K562 (cell line): Measurements from ENCODE around the gene ZFAND6. TPM values are rescaled to one million over a fixed set of nuclear protein-coding genes. Genes with fewer than 3 reads are reported as not detected.

ENCODE experiments used
- ATAC-seq: fragments of 200-7000 bp; cut with Tn5 transposase; 3 replicates; pipeline ENCODE4 v1.9.1; 2020; ENCODE audit warnings: moderate library complexity
- BruUV-seq: library from RNA; stranded (reverse); fragments of 400-500 nt; replicated peaks from 2 replicates; lab custom pipeline; 2021; lab: Mats Ljungman, UMichigan
- CTCF ChIA-PET: fragments of 300-600 bp; formaldehyde crosslinking; extraction: SDS; loops from one replicate; lab custom pipeline; 2021; ENCODE audit warnings: low intra/inter-chr PET ratio; lab: Yijun Ruan, JAX
- POLR2A ChIA-PET: fragments of 300-600, 350-650 bp; sonication (Branson Sonifier 250); formaldehyde crosslinking; extraction: SDS; loops from one replicate; lab custom pipeline; 2021; ENCODE audit warnings: antibody characterized with exemption, inconsistent platforms; lab: Yijun Ruan, JAX
- DNase-seq, 4 experiments: peaks; one replicate each; pipeline versions ENCODE4 v3.0.0 to v3.0.0-alpha.2; 2011 to 2018; ENCODE audit warnings: low spot score in 3 of 4, mixed read lengths in 3 of 4; ENCODE audit errors: extremely low read depth in 1 of 4
- FAIRE-seq: peaks from 2 replicates; lab custom pipeline; 2011; peaks lifted over from hg19 to GRCh38; lab: Jason Lieb, UNC
- H2AFZ ChIP-seq: 2 replicates; pipeline ENCODE4 v1.6.0; 2011; ENCODE audit warnings: low read depth, low read length, control low read depth, inconsistent platforms
- H3K27ac ChIP-seq: fragments of 200-600 bp; 3 replicates; pipeline ENCODE4 v1.8.0; 2011; ENCODE audit warnings: low read depth, mild to moderate bottlenecking, control low read depth, inconsistent platforms, low read length, moderate library complexity, mixed read lengths; ENCODE audit errors: extremely low read depth
- H3K27me3 ChIP-seq, 2 experiments: fragments of 300-600 bp in 1 of 2; 2 replicates in 1 of 2; 3 replicates in 1 of 2; pipeline versions ENCODE4 v1.6.0 to v1.8.0; 2011; ENCODE audit warnings: inconsistent platforms in 2 of 2, low read length in 2 of 2, mild to moderate bottlenecking in 1 of 2, mixed read lengths in 1 of 2, moderate library complexity in 1 of 2; ENCODE audit not compliant: control insufficient read depth in 2 of 2, insufficient read depth in 2 of 2
- H3K36me3 ChIP-seq: fragments of 300-600 bp; 3 replicates; pipeline ENCODE4 v1.8.0; 2011; ENCODE audit warnings: mild to moderate bottlenecking, low read length, inconsistent platforms; ENCODE audit not compliant: control insufficient read depth, insufficient read depth
- H3K4me1 ChIP-seq, 2 experiments: fragments of 200-600 bp in 1 of 2; replicated peaks in 1 of 2; 2 replicates in 1 of 2; 3 replicates in 1 of 2; pipeline versions ENCODE4 v1.5.1 to v1.8.0; 2011; ENCODE audit warnings: inconsistent platforms in 2 of 2, low read length in 2 of 2, mild to moderate bottlenecking in 1 of 2, mixed read lengths in 1 of 2, moderate library complexity in 1 of 2; ENCODE audit not compliant: control insufficient read depth in 2 of 2, insufficient read depth in 2 of 2
- H3K4me2 ChIP-seq: 2 replicates; pipeline ENCODE4 v1.6.1; 2011; ENCODE audit warnings: low read length, control low read depth, inconsistent platforms, mixed read lengths; ENCODE audit not compliant: insufficient read depth
- H3K4me3 ChIP-seq: fragments of 200-600 bp; sonication (generic), shearing (Covaris generic); 2 replicates; pipeline ENCODE4 v1.5.1; 2016; ENCODE audit warnings: control low read depth, inconsistent platforms
- H3K79me2 ChIP-seq: fragments of 200-600 bp; 3 replicates; pipeline ENCODE4 v1.8.0; 2011; ENCODE audit warnings: low read length, inconsistent platforms; ENCODE audit not compliant: control insufficient read depth, insufficient read depth
- H3K9ac ChIP-seq, 2 experiments: 2 replicates each; pipeline versions ENCODE4 v1.6.0 to v1.6.1; 2011; ENCODE audit warnings: low read depth in 2 of 2, low read length in 2 of 2, control low read depth in 1 of 2, inconsistent platforms in 1 of 2, mild to moderate bottlenecking in 1 of 2, mixed read lengths in 1 of 2; ENCODE audit not compliant: insufficient read depth in 1 of 2
- H3K9me1 ChIP-seq: one replicate; pipeline ENCODE4 v1.6.0; 2011; ENCODE audit warnings: inconsistent platforms, mild to moderate bottlenecking, low read length, moderate library complexity; ENCODE audit not compliant: control insufficient read depth, insufficient read depth
- H3K9me3 ChIP-seq: replicated peaks from 2 replicates; pipeline ENCODE4 v1.5.1; 2011; ENCODE audit warnings: low read depth, low read length, inconsistent platforms; ENCODE audit not compliant: control insufficient read depth, insufficient read depth
- H4K20me1 ChIP-seq: replicated peaks from 2 replicates; pipeline ENCODE4 v1.6.1; 2011; ENCODE audit warnings: low read length, inconsistent platforms, mixed read lengths; ENCODE audit not compliant: control insufficient read depth, insufficient read depth
- CREB3L1 ChIP-seq: fragments of 450-650 bp; IDR thresholded peaks from 2 replicates; pipeline ENCODE4 v1.6.1; 2014; ENCODE audit warnings: low read depth, mild to moderate bottlenecking, moderate library complexity, borderline replicate concordance
- ELF1 ChIP-seq: fragments of 200-800 bp; sonication (Bioruptor generic); IDR thresholded peaks from 2 replicates; pipeline ENCODE4 v1.6.1; 2016; ENCODE audit warnings: missing genetic modification characterization, missing compliant biosample characterization
- GTF2A2 ChIP-seq: IDR thresholded peaks from 2 replicates; pipeline ENCODE4 v1.6.1; 2016; ENCODE audit warnings: mild to moderate bottlenecking, missing genetic modification characterization, missing compliant biosample characterization
- KAT8 ChIP-seq: fragments of 450-650 bp; IDR thresholded peaks from 2 replicates; pipeline ENCODE4 v1.6.1; 2016; ENCODE audit warnings: low read depth, mild to moderate bottlenecking
- PCBP2 ChIP-seq: fragments of 200-400 bp; formaldehyde crosslinking; IDR thresholded peaks from 2 replicates; pipeline ENCODE4 v1.6.1; 2018; ENCODE audit warnings: low read length, low read depth, mild to moderate bottlenecking, moderate library complexity; ENCODE audit not compliant: poor library complexity, severe bottlenecking
- POLR2H ChIP-seq: IDR thresholded peaks from 2 replicates; pipeline ENCODE4 v1.6.1; 2016; ENCODE audit warnings: missing genetic modification characterization, low read depth, mild to moderate bottlenecking, control low read depth, missing compliant biosample characterization, moderate library complexity
- RBFOX2 ChIP-seq: fragments of 200-400 bp; formaldehyde crosslinking; IDR thresholded peaks from 2 replicates; pipeline ENCODE4 v1.6.1; 2017; ENCODE audit warnings: low read depth, mild to moderate bottlenecking, low read length, moderate library complexity
- SAFB ChIP-seq: fragments of 200-400 bp; formaldehyde crosslinking; IDR thresholded peaks from 2 replicates; pipeline ENCODE4 v1.6.1; 2017; ENCODE audit warnings: low read depth, low read length, borderline replicate concordance
- STAT5A ChIP-seq: IDR thresholded peaks from 2 replicates; pipeline ENCODE4 v1.6.1; 2012; ENCODE audit warnings: low read length, inconsistent platforms, borderline replicate concordance
- ZFP30 ChIP-seq: fragments of 250-450 bp; sonication (Bioruptor Pico); IDR thresholded peaks from 2 replicates; pipeline ENCODE4 v1.8.0; 2022; ENCODE audit warnings: moderate library complexity, mild to moderate bottlenecking, inconsistent platforms, borderline replicate concordance
- WGBS: fragments of 100-300 bp; shearing (Covaris generic); methylation state at CpG from one replicate; pipeline ENCODE4 v1.1.6; 2016; ENCODE audit warnings: low coverage, mixed read lengths; ENCODE audit not compliant: insufficient coverage; ENCODE audit errors: missing lambda C conversion rate; 5-methylcytosine and 5-hydroxymethylcytosine counted together
- in situ Hi-C: fragments of 300-500 bp; cut with MboI; formaldehyde crosslinking; loops from 4 replicates; pipeline ENCODE4 v1.15.0; 2018; ENCODE audit warnings: inconsistent platforms, mixed read lengths
- intact Hi-C: fragments of 100-400 bp; cut with micrococcal nuclease; formaldehyde crosslinking; loops from 2 replicates; pipeline ENCODE4 v1.14.2; 2022
- polyA plus RNA-seq, 8 experiments: library from polyadenylated mRNA; depleted of rRNA in 4 of 8; stranded (reverse) in 5 of 8; unstranded in 3 of 8; fragments of >200 nt; fragmentation: Nextera tagmentation in 2 of 8; fragmentation: Illumina TruSeq in 1 of 8; extraction: Ambion mirVana in 2 of 8; extraction: Trizol in 1 of 8; gene quantifications; 2 replicates each; pipeline versions ENCODE4 v1.2.1 to v1.2.3, GENCODE V29; 2011 to 2014; ENCODE audit warnings: inconsistent platforms in 1 of 8, missing spikeins in 1 of 8
- total RNA-seq, 7 experiments: library from RNA; depleted of rRNA in 6 of 7; stranded (reverse); fragments of >200 nt in 6 of 7; fragmentation: Illumina TruSeq in 2 of 7; extraction: Trizol in 2 of 7; gene quantifications; 2 replicates each; pipeline versions ENCODE4 v1.2.1 to v1.2.3, GENCODE V29; 2011 to 2021; ENCODE audit warnings: low replicate concordance in 1 of 7

The ZFAND6 gene
- total and polyA plus RNA-seq, 9 of the 15 experiments (the other 6 are each of a cell fraction or from before 2014, with no cell fraction given), result 53.9 to 206 (median 88.9) TPM

GRCh38 chr15:80061582-80061981 lies 2.1 kb downstream of the ZFAND6 start:
- 3% methylated on average over 5 of the region's 5 CpGs for WGBS
- H3K27ac ChIP-seq, result peak overlapping the region; percentile 95; the same call in 2 of the 3 replicates
- no peak for FAIRE-seq
- no peak for TF ChIP-seq ELF1
- TF ChIP-seq KAT8, result 0 out of 2 replicates have a peak, but pooled peaks have one; percentile 31
- 0 out of 2 replicates have a peak, but pooled peaks have one; percentile 9 for TF ChIP-seq POLR2H (tag)
- no peak for TF ChIP-seq SAFB
- TF ChIP-seq CREB3L1, result no peak
- no peak for TF ChIP-seq STAT5A
- TF ChIP-seq RBFOX2, result peak; percentile 12; the same call in 1 of the 2 replicates
- no peak for TF ChIP-seq GTF2A2
- no peak for TF ChIP-seq ZFP30 (CRISPR knock-in tag)
- no peak for TF ChIP-seq PCBP2
- TF ChIP-seq, all 486 proteins: peak for 3
- 0 out of 2 replicates have a peak, but pooled peaks cover 5% of the 10 kb centered on the region for H4K20me1 ChIP-seq
- H3K4me3 ChIP-seq, result peak overlapping the region; percentile 85
- CTCF ChIA-PET, result no interaction called here
- no peak for ATAC-seq
- POLR2A ChIA-PET, result interaction anchor here (0.6 to 4.2 kb wide), 3 partner anchors 10 to 180 kb away, joined by 3 to 27 read pairs (median 4); no protein-coding TSS in a partner anchor
- no peaks in the 10 kb centered on the region for H3K36me3 ChIP-seq
- H3K9me3 ChIP-seq, result no peaks in the 10 kb centered on the region
- BruUV-seq, result TSS peak; percentile 37
- H3K79me2 ChIP-seq, result peaks cover 67% of the 10 kb centered on the region
- intact Hi-C loops (loop anchor here (2.0 to 5.0 kb wide), 2 partner anchors 93 to 111 kb away; no protein-coding TSS in a partner anchor), in situ Hi-C loops (no loop called here)
- H3K4me1 ChIP-seq, result peaks cover 9 to 12% of the 10 kb centered on the region in 2 experiments; a peak in 4 of 5 replicates
- no peak for DNase-seq
- H3K27me3 ChIP-seq, result no peaks in the 10 kb centered on the region
- H2AFZ ChIP-seq, result no peak overlapping the region
- peak overlapping the region; percentile 81 for H3K4me2 ChIP-seq
- peak overlapping the region in 1 of 2 experiments; percentile 91; a peak in 2 of 4 replicates for H3K9ac ChIP-seq
- no peaks in the 10 kb centered on the region for H3K9me1 ChIP-seq
